Trophoblast cell (in vitro differentiated cells and primary cell): ENCODE data around the gene STRN4.

Experiments
- DNase-seq, 2 donors: peaks; one replicate each; pipeline ENCODE4 v3.0.0-alpha.2; 2016
- H2AFZ ChIP-seq: 2 replicates; pipeline ENCODE4 v1.6.1; 2013; ENCODE audit warnings: low read length, moderate library complexity, mild to moderate bottlenecking; ENCODE audit not compliant: insufficient read depth, poor library complexity
- H2AK5ac ChIP-seq: 2 replicates; pipeline ENCODE4 v1.6.1; 2013; ENCODE audit warnings: mild to moderate bottlenecking, low read length
- H2BK120ac ChIP-seq: 2 replicates; pipeline ENCODE4 v1.6.1; 2013; ENCODE audit warnings: low read length, mild to moderate bottlenecking, moderate library complexity; ENCODE audit not compliant: insufficient read depth, poor library complexity
- H2BK12ac ChIP-seq: 2 replicates; pipeline ENCODE4 v1.6.1; 2013; ENCODE audit warnings: mild to moderate bottlenecking, low read length, moderate library complexity
- H2BK5ac ChIP-seq: 2 replicates; pipeline ENCODE4 v1.6.1; 2013; ENCODE audit warnings: low read length, low read depth, moderate library complexity, mild to moderate bottlenecking; ENCODE audit not compliant: poor library complexity
- H3K14ac ChIP-seq: 2 replicates; pipeline ENCODE4 v1.6.1; 2013; ENCODE audit warnings: mild to moderate bottlenecking, low read length
- H3K18ac ChIP-seq: 2 replicates; pipeline ENCODE4 v1.6.1; 2013; ENCODE audit warnings: mild to moderate bottlenecking, low read length
- H3K23ac ChIP-seq: 2 replicates; pipeline ENCODE4 v1.6.1; 2013; ENCODE audit warnings: low read length
- H3K27ac ChIP-seq: 2 replicates; pipeline ENCODE4 v1.5.1; 2013; ENCODE audit warnings: low read depth, mild to moderate bottlenecking, inconsistent platforms, low read length, moderate library complexity
- H3K27me3 ChIP-seq: 2 replicates; pipeline ENCODE4 v1.6.1; 2013; ENCODE audit warnings: inconsistent platforms, mild to moderate bottlenecking, low read length, moderate library complexity; ENCODE audit not compliant: insufficient read depth
- H3K36me3 ChIP-seq, 2 experiments: 1 replicate in 1 of 2; 2 replicates in 1 of 2; pipeline ENCODE4 v1.6.1; 2013; ENCODE audit warnings: low read length in 2 of 2, mild to moderate bottlenecking in 2 of 2, moderate library complexity in 1 of 2; ENCODE audit not compliant: insufficient read depth in 2 of 2, control insufficient read depth in 1 of 2
- H3K4ac ChIP-seq: 2 replicates; pipeline ENCODE4 v1.6.1; 2013; ENCODE audit warnings: low read depth, mild to moderate bottlenecking, low read length, moderate library complexity
- H3K4me1 ChIP-seq, 2 experiments: 1 replicate in 1 of 2; 2 replicates in 1 of 2; pipeline ENCODE4 v1.6.1; 2013; ENCODE audit warnings: low read length in 2 of 2, mild to moderate bottlenecking in 2 of 2, moderate library complexity in 1 of 2; ENCODE audit not compliant: insufficient read depth in 2 of 2, control insufficient read depth in 1 of 2
- H3K4me2 ChIP-seq: 2 replicates; pipeline ENCODE4 v1.6.1; 2013; ENCODE audit warnings: inconsistent platforms, mild to moderate bottlenecking, low read length, moderate library complexity
- H3K4me3 ChIP-seq: 2 replicates; pipeline ENCODE4 v1.5.1; 2013; ENCODE audit warnings: mild to moderate bottlenecking, low read depth, low read length, inconsistent platforms
- H3K79me1 ChIP-seq: one replicate; pipeline ENCODE4 v1.6.1; 2013; ENCODE audit warnings: low read length
- H3K79me2 ChIP-seq: 2 replicates; pipeline ENCODE4 v1.6.1; 2013; ENCODE audit warnings: low read length, mild to moderate bottlenecking; ENCODE audit not compliant: control insufficient read depth, insufficient read depth, poor library complexity
- H3K9ac ChIP-seq: 2 replicates; pipeline ENCODE4 v1.6.1; 2013; ENCODE audit warnings: mild to moderate bottlenecking, low read length
- H3K9me3 ChIP-seq: 2 replicates; pipeline ENCODE4 v1.6.1; 2013; ENCODE audit warnings: low read depth, mild to moderate bottlenecking, control low read depth, inconsistent platforms, low read length; ENCODE audit not compliant: insufficient read depth
- H4K12ac ChIP-seq: 2 replicates; pipeline ENCODE4 v1.6.1; 2013; ENCODE audit warnings: low read depth, mild to moderate bottlenecking, low read length, moderate library complexity
- H4K8ac ChIP-seq: 2 replicates; pipeline ENCODE4 v1.6.1; 2013; ENCODE audit warnings: low read depth, mild to moderate bottlenecking, low read length, moderate library complexity
- H4K91ac ChIP-seq: one replicate; pipeline ENCODE4 v1.6.1; 2013; ENCODE audit warnings: low read depth, mild to moderate bottlenecking, low read length, moderate library complexity
- WGBS: extraction: QIAGEN DNeasy Blood & Tissue Kit; methylation state at CpG from one replicate; pipeline ENCODE4 v1.1.7; 2013; ENCODE audit warnings: missing lambda C conversion rate; ENCODE audit not compliant: insufficient read length, insufficient coverage; ENCODE audit errors: extremely low coverage; 5-methylcytosine and 5-hydroxymethylcytosine counted together

The STRN4 gene

DNA sequence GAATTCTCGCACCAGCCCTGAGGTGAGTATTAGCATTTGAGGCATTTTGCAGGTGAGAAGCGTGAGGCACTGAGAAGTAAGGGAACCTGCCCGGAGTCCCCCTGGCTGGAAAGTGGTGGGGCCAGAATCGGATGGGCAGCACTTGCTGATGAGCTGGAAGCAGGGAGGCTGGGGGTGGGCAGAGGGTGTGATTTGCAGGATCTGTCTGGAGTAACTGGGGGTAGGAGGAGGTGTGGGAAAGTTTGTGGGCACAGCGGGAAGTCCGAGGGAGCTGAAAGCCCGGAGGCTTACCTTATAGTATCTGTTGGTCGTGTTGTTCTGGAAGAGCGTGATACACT lies 49.4 kb downstream of the STRN4 start:
- no peak overlapping the region for H2AK5ac ChIP-seq
- peaks cover 0 to 2% of the 10 kb centered on the region in 2 experiments for H3K4me1 ChIP-seq
- H3K9me3 ChIP-seq: no peaks in the 10 kb centered on the region
- H3K4ac ChIP-seq: no peak overlapping the region
- H2BK5ac ChIP-seq: no peak overlapping the region
- H2AFZ ChIP-seq: no peak overlapping the region
- H3K4me2 ChIP-seq: no peak overlapping the region
- no peak overlapping the region for H4K8ac ChIP-seq
- peaks cover 82 to 87% of the 10 kb centered on the region in 2 experiments for H3K36me3 ChIP-seq
- H3K27ac ChIP-seq: no peak overlapping the region
- H3K79me1 ChIP-seq: no peaks in the 10 kb centered on the region
- no peak overlapping the region for H4K91ac ChIP-seq
- no peaks in the 10 kb centered on the region for H3K27me3 ChIP-seq
- H3K4me3 ChIP-seq: no peak overlapping the region
- no peak overlapping the region for H3K9ac ChIP-seq
- no peak overlapping the region for H4K12ac ChIP-seq
- no peak overlapping the region for H2BK12ac ChIP-seq
- no peak overlapping the region for H3K18ac ChIP-seq
- H3K79me2 ChIP-seq: no peaks in the 10 kb centered on the region
- no CpG with 5 or more reads among the region's 9 CpGs for WGBS
- H3K14ac ChIP-seq: no peak overlapping the region
- no peak overlapping the region for H3K23ac ChIP-seq
- no peak overlapping the region for H2BK120ac ChIP-seq
- DNase-seq: no peak

DNA sequence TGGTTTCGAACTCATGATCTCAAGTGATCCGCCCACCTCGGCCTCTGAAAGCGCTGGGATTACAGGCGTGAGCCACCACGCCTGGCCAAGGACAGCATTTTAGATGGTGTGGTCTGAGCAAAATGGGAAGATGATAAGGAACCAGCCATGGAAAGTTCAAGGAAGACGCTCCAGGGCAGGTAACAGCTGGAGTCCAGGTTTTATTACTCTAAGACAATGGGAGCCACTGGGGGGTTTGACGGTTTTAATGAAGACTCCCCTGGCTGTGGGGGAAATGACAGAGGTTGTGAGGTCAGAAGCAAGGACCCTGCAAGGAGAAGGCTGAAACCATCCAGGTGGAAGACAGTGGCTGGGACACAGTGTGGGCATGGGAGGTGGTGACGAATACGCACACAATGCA lies 50.2 kb downstream of the STRN4 start:
- Histone ChIP-seq H4K91ac (no peak overlapping the region), H3K79me1 (no peaks in the 10 kb centered on the region), H3K4me1 (peaks cover 0 to 2% of the 10 kb centered on the region in 2 experiments), H3K4me2 (no peak overlapping the region), H3K23ac (no peak overlapping the region), H4K8ac (no peak overlapping the region), H3K4ac (no peak overlapping the region), H3K79me2 (no peaks in the 10 kb centered on the region), H2AFZ (no peak overlapping the region), H3K9me3 (no peaks in the 10 kb centered on the region), H3K18ac (no peak overlapping the region), H3K27me3 (no peaks in the 10 kb centered on the region), H2BK120ac (no peak overlapping the region), H2AK5ac (no peak overlapping the region), H3K4me3 (no peak overlapping the region), H4K12ac (no peak overlapping the region), H3K9ac (no peak overlapping the region), H3K27ac (no peak overlapping the region), H3K14ac (no peak overlapping the region), H2BK12ac (no peak overlapping the region), H2BK5ac (no peak overlapping the region), H3K36me3 (peaks cover 78 to 88% of the 10 kb centered on the region in 2 experiments)
- no peak for DNase-seq
- WGBS: no CpG with 5 or more reads among the region's 10 CpGs

DNA sequence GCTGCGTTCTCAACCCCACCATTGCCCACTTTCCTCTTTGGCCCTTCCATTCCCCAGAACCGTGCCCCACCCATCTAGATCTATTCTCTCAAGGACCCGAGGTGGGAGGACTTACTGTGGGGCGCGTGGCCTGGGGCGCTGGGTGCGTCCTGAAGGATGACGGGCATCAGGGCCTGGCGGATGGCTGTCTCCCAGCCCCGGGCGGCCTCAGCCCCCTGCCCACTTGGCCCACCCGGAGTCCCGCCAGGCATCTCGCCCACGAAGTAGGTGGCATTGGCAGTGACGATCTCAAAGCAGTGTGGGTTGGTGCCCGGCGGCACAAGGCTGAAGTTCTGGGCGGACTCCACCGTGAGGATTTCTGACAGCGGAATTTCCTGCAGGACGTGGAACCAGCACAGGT lies 52.5 kb downstream of the STRN4 start:
- Histone ChIP-seq H3K4me2 (no peak overlapping the region), H3K23ac (no peak overlapping the region), H4K8ac (no peak overlapping the region), H3K79me2 (no peaks in the 10 kb centered on the region), H3K27me3 (no peaks in the 10 kb centered on the region), H3K79me1 (no peaks in the 10 kb centered on the region), H3K4me1 (peaks cover 0 to 2% of the 10 kb centered on the region in 2 experiments), H2AK5ac (no peak overlapping the region), H2BK12ac (no peak overlapping the region), H3K4ac (no peak overlapping the region), H3K9me3 (no peaks in the 10 kb centered on the region), H3K27ac (no peak overlapping the region), H3K14ac (no peak overlapping the region), H4K12ac (no peak overlapping the region), H3K4me3 (no peak overlapping the region), H4K91ac (no peak overlapping the region), H2AFZ (no peak overlapping the region), H3K9ac (no peak overlapping the region), H3K18ac (peak overlapping the region; percentile 26), H2BK5ac (no peak overlapping the region), H3K36me3 (peaks cover 74 to 87% of the 10 kb centered on the region in 2 experiments), H2BK120ac (no peak overlapping the region)
- WGBS: no CpG with 5 or more reads among the region's 22 CpGs
- no peak for DNase-seq

DNA sequence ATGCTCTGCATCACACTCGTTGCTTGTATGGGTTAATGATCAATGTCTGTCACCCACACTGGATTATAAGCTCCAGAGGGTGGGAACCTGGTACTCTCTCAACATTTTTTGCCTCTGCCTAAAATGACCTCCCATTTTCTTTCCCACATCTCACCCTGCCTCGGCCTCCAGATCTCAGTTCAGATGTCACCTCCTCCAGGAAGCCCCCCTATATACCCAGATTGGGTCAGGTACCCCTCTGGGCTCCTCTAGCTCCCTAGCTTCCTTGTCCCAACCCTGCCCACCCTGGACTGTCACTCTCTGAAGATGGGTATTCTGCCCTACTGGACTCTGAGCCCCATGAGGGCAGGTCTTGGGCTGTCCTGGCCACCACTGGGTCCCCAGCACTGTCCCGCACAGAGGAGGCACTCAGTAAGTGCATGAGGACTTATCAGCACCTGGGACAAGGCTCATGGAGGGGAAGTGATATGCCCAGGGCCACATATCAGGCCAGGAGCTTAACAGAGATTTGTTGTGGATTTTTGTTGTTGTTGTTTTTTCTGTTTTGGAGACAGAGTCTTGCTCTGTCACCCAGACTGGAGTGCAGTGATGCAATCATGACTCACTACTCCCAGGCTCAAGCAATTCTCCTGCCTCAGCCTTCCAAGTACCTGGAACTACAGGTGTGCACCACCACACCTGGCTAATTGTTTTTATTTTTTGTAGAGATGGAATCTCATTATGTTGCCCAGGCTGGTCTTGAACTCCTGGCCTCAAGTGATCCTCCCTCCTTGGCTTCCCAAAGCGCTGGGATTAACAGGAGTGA lies 53.1 kb downstream of the STRN4 start:
- Histone ChIP-seq H2AFZ (no peak overlapping the region), H3K14ac (no peak overlapping the region), H3K9ac (no peak overlapping the region), H3K4me2 (no peak overlapping the region), H3K79me2 (no peaks in the 10 kb centered on the region), H2BK120ac (peak overlapping the region; percentile 33), H2AK5ac (no peak overlapping the region), H2BK12ac (no peak overlapping the region), H3K4me3 (no peak overlapping the region), H3K23ac (no peak overlapping the region), H3K27ac (no peak overlapping the region), H3K4me1 (peaks cover 0 to 2% of the 10 kb centered on the region in 2 experiments), H3K79me1 (no peaks in the 10 kb centered on the region), H3K36me3 (peaks cover 72 to 84% of the 10 kb centered on the region in 2 experiments), H4K91ac (no peak overlapping the region), H2BK5ac (no peak overlapping the region), H4K12ac (no peak overlapping the region), H3K18ac (peak overlapping the region; percentile 25), H3K9me3 (no peaks in the 10 kb centered on the region), H4K8ac (no peak overlapping the region), H3K4ac (no peak overlapping the region), H3K27me3 (no peaks in the 10 kb centered on the region)
- peak; percentile 79 to 94 for DNase-seq
- no CpG with 5 or more reads among the region's 4 CpGs for WGBS
